ENCODE measurements around the gene NME9.

NME9 gene

GRCh38 chr3:138334608-138335007 lies 5.0 kb upstream of the NME9 start:
- no peak for DNase-seq (ENCODE audit: low read depth in 1 of 2, low spot score in 1 of 2)
- no peak overlapping the region for H3K4me3 ChIP-seq (replicated peaks; ENCODE audit: insufficient read depth, low read length)
- no peak overlapping the region for H3K27ac ChIP-seq (replicated peaks)
- H3K27me3 ChIP-seq (ENCODE audit: insufficient read depth, poor library complexity, severe bottlenecking): peaks cover 30% of the 10 kb centered on the region
- TF ChIP-seq REST (IDR thresholded peaks at IDR 0.05; ENCODE audit: insufficient replicate concordance, low read depth) (no peak), POLR2AphosphoS5 (IDR thresholded peaks at IDR 0.05; ENCODE audit: low read depth) (no peak), CTCF (IDR thresholded peaks at IDR 0.05; ENCODE audit: insufficient read depth, low read length) (no peak), SPI1 (IDR thresholded peaks at IDR 0.05; ENCODE audit: borderline replicate concordance, low read depth) (no peak), GABPA (IDR thresholded peaks at IDR 0.05; ENCODE audit: low read depth) (no peak)

GRCh38 chr3:138332472-138333073 lies 2.9 kb upstream of the NME9 start:
- Histone ChIP-seq H3K27me3 (ENCODE audit: insufficient read depth, poor library complexity, severe bottlenecking) (peaks cover 37% of the 10 kb centered on the region), H3K4me3 (replicated peaks; ENCODE audit: insufficient read depth, low read length) (no peak overlapping the region), H3K27ac (replicated peaks) (no peak overlapping the region)
- DNase-seq (ENCODE audit: low read depth in 1 of 2, low spot score in 1 of 2): no peak
- peak; percentile 16 for TF ChIP-seq CTCF (IDR thresholded peaks at IDR 0.05; ENCODE audit: insufficient read depth, low read length)
- TF ChIP-seq SPI1 (IDR thresholded peaks at IDR 0.05; ENCODE audit: borderline replicate concordance, low read depth): no peak

GRCh38 chr3:138331143-138331894 lies 1.7 kb upstream of the NME9 start:
- no peak overlapping the region for H3K4me3 ChIP-seq (replicated peaks; ENCODE audit: insufficient read depth, low read length)
- H3K27ac ChIP-seq (replicated peaks): no peak overlapping the region
- no peak for DNase-seq (ENCODE audit: low read depth in 1 of 2, low spot score in 1 of 2)
- TF ChIP-seq CTCF (IDR thresholded peaks at IDR 0.05; ENCODE audit: insufficient read depth, low read length) (no peak), GABPA (IDR thresholded peaks at IDR 0.05; ENCODE audit: low read depth) (no peak), SPI1 (IDR thresholded peaks at IDR 0.05; ENCODE audit: borderline replicate concordance, low read depth) (no peak), POLR2AphosphoS5 (IDR thresholded peaks at IDR 0.05; ENCODE audit: low read depth) (no peak), REST (IDR thresholded peaks at IDR 0.05; ENCODE audit: insufficient replicate concordance, low read depth) (no peak)
- peaks cover 37% of the 10 kb centered on the region for H3K27me3 ChIP-seq (ENCODE audit: insufficient read depth, poor library complexity, severe bottlenecking)

Data from HL-60 (cell line).